ENCODE data around the gene SIRT7.

The SIRT7 gene

GRCh38 chr17:81902653-81903414, 15.1 kb downstream of the SIRT7 start:
- H3K4me3 ChIP-seq (ENCODE audit: low read depth, low read length), result no peak overlapping the region
- TF ChIP-seq CTCF (IDR thresholded peaks at IDR 0.05; ENCODE audit: low read depth, low read length, missing control alignments), result no peak
- no peak for DNase-seq (ENCODE audit: low read depth)

GRCh38 chr17:81902023-81902652, 15.8 kb downstream of the SIRT7 start, which contains the start of gene NPB:
Gene NPB, plus strand, starts transcription at chr17:81902238. Its CDS starts 40 bp downstream, at chr17:81902278.
- no peak for DNase-seq (ENCODE audit: low read depth)
- H3K4me3 ChIP-seq (ENCODE audit: low read depth, low read length), result no peak within 1 kb of the TSS
- no peak for TF ChIP-seq CTCF (IDR thresholded peaks at IDR 0.05; ENCODE audit: low read depth, low read length, missing control alignments)

GRCh38 chr17:81901167-81902022, 16.6 kb downstream of the SIRT7 start:
- DNase-seq (ENCODE audit: low read depth), result no peak
- H3K4me3 ChIP-seq (ENCODE audit: low read depth, low read length), result no peak overlapping the region
- no peak for TF ChIP-seq CTCF (IDR thresholded peaks at IDR 0.05; ENCODE audit: low read depth, low read length, missing control alignments)

- no peak overlapping the region for H3K4me3 ChIP-seq (ENCODE audit: low read depth, low read length)
- no peak for DNase-seq (ENCODE audit: low read depth)
- TF ChIP-seq CTCF (IDR thresholded peaks at IDR 0.05; ENCODE audit: low read depth, low read length, missing control alignments), result no peak
These were observed 17.7 kb downstream of the SIRT7 start for GRCh38 chr17:81900181-81900820.

- DNase-seq (ENCODE audit: low read depth), result no peak
- no peak for TF ChIP-seq CTCF (IDR thresholded peaks at IDR 0.05; ENCODE audit: low read depth, low read length, missing control alignments)
- H3K4me3 ChIP-seq (ENCODE audit: low read depth, low read length), result no peak overlapping the region
These were observed 18.3 kb downstream of the SIRT7 start for GRCh38 chr17:81899514-81900166.

GRCh38 chr17:81898885-81899284, 19.1 kb downstream of the SIRT7 start:
- no peak overlapping the region for H3K4me3 ChIP-seq (ENCODE audit: low read depth, low read length)
- no peak for DNase-seq (ENCODE audit: low read depth)
- TF ChIP-seq CTCF (IDR thresholded peaks at IDR 0.05; ENCODE audit: low read depth, low read length, missing control alignments), result no peak

Data from GM12864 (cell line).